Lower lobe of right lung (tissue), 2 donors: ENCODE data around the gene KCNC1. TPM values are rescaled to one million over a fixed set of nuclear protein-coding genes. Genes with fewer than 3 reads are reported as not detected.

ENCODE experiments used
- ATAC-seq, 2 donors: fragments of 200-7000 bp; cut with Tn5 transposase; one replicate each; pipeline ENCODE4 v1.9.1; 2020 to 2022; ENCODE audit warnings: mild to moderate bottlenecking in 2 of 2, moderate library complexity in 2 of 2
- DNase-seq: peaks from one replicate; pipeline ENCODE4 v3.0.0-alpha.2; 2020
- H3K27ac ChIP-seq: fragments of 200-600 bp; one replicate; pipeline ENCODE4 v1.8.0; 2022
- H3K27me3 ChIP-seq: fragments of 200-600 bp; one replicate; pipeline ENCODE4 v1.8.0; 2022; ENCODE audit warnings: low read depth
- H3K36me3 ChIP-seq: fragments of 200-600 bp; one replicate; pipeline ENCODE4 v1.8.0; 2022; ENCODE audit warnings: mild to moderate bottlenecking
- H3K4me1 ChIP-seq: fragments of 200-600 bp; one replicate; pipeline ENCODE4 v1.8.0; 2022
- H3K4me3 ChIP-seq: fragments of 200-600 bp; one replicate; pipeline ENCODE4 v1.8.0; 2022; ENCODE audit warnings: mild to moderate bottlenecking
- H3K9me3 ChIP-seq: fragments of 200-600 bp; one replicate; pipeline ENCODE4 v1.8.0; 2022
- CTCF ChIP-seq: fragments of 200-600 bp; IDR thresholded peaks from one replicate; pipeline ENCODE4 v1.8.0; 2022; ENCODE audit warnings: antibody characterized with exemption, mild to moderate bottlenecking
- intact Hi-C: fragments of 100-400 bp; cut with DNase I; formaldehyde crosslinking; loops from one replicate; pipeline ENCODE4 v1.11.0; 2022
- total RNA-seq: library from RNA; stranded (reverse); fragmentation: NEBNext Ultra II Directional; extraction: Animal tissue kit (Norgen Biotek cat#: 25700); gene quantifications from one replicate; pipeline ENCODE4 v1.2.1, GENCODE V29; 2021
- donor health status: DM: no; HTN: yes; CAD: no; lungs with severe emphysema.

The KCNC1 gene
- total RNA-seq, 1 donor from 2014 or later: not detected

GRCh38 chr11:17771841-17772401, 37.3 kb downstream of the KCNC1 start:
- Histone ChIP-seq H3K9me3 (no peaks in the 10 kb centered on the region), H3K36me3 (no peaks in the 10 kb centered on the region), H3K27me3 (no peaks in the 10 kb centered on the region), H3K27ac (no peak overlapping the region), H3K4me3 (no peak overlapping the region), H3K4me1 (no peaks in the 10 kb centered on the region)
- ATAC-seq (no peak), DNase-seq (no peak)
- TF ChIP-seq CTCF: no peak
- intact Hi-C loops: no loop called here

GRCh38 chr11:17772704-17773600, 38.4 kb downstream of the KCNC1 start:
- Histone ChIP-seq H3K4me3 (no peak overlapping the region), H3K27me3 (no peaks in the 10 kb centered on the region), H3K4me1 (no peaks in the 10 kb centered on the region), H3K9me3 (no peaks in the 10 kb centered on the region), H3K27ac (no peak overlapping the region), H3K36me3 (no peaks in the 10 kb centered on the region)
- intact Hi-C loops: no loop called here
- no peak for DNase-seq
- TF ChIP-seq CTCF: no peak
- no peak for ATAC-seq

GRCh38 chr11:17773674-17774073, 39.1 kb downstream of the KCNC1 start:
- no peaks in the 10 kb centered on the region for H3K27me3 ChIP-seq
- ATAC-seq (no peak), DNase-seq (no peak)
- TF ChIP-seq CTCF: no peak
- H3K9me3 ChIP-seq: no peaks in the 10 kb centered on the region
- no peaks in the 10 kb centered on the region for H3K4me1 ChIP-seq
- H3K36me3 ChIP-seq: no peaks in the 10 kb centered on the region
- H3K4me3 ChIP-seq: no peak overlapping the region
- intact Hi-C loops: no loop called here
- H3K27ac ChIP-seq: no peak overlapping the region

GRCh38 chr11:17774232-17775034, 39.9 kb downstream of the KCNC1 start:
- Histone ChIP-seq H3K9me3 (no peaks in the 10 kb centered on the region), H3K36me3 (no peaks in the 10 kb centered on the region), H3K27ac (no peak overlapping the region), H3K4me3 (no peak overlapping the region), H3K27me3 (no peaks in the 10 kb centered on the region), H3K4me1 (no peaks in the 10 kb centered on the region)
- no peak for ATAC-seq
- TF ChIP-seq CTCF: no peak
- intact Hi-C loops: no loop called here
- no peak for DNase-seq

- Histone ChIP-seq H3K36me3 (no peaks in the 10 kb centered on the region), H3K4me3 (no peak overlapping the region), H3K27me3 (no peaks in the 10 kb centered on the region), H3K4me1 (no peaks in the 10 kb centered on the region), H3K9me3 (no peaks in the 10 kb centered on the region), H3K27ac (no peak overlapping the region)
- no peak for DNase-seq
- no peak for TF ChIP-seq CTCF
- no peak for ATAC-seq
- intact Hi-C loops: no loop called here
Measured at GRCh38 chr11:17775035-17775348, 40.4 kb downstream of the KCNC1 start.
